HG03460 (cell line): ENCODE measurements around the gene CEBPA.

Experiments used
- ATAC-seq: cut with Tn5 transposase; IDR thresholded peaks from one replicate; pipeline ENCODE4 v1.9.1; 2021; ENCODE audit not compliant: unreplicated experiment

The CEBPA gene

DNA sequence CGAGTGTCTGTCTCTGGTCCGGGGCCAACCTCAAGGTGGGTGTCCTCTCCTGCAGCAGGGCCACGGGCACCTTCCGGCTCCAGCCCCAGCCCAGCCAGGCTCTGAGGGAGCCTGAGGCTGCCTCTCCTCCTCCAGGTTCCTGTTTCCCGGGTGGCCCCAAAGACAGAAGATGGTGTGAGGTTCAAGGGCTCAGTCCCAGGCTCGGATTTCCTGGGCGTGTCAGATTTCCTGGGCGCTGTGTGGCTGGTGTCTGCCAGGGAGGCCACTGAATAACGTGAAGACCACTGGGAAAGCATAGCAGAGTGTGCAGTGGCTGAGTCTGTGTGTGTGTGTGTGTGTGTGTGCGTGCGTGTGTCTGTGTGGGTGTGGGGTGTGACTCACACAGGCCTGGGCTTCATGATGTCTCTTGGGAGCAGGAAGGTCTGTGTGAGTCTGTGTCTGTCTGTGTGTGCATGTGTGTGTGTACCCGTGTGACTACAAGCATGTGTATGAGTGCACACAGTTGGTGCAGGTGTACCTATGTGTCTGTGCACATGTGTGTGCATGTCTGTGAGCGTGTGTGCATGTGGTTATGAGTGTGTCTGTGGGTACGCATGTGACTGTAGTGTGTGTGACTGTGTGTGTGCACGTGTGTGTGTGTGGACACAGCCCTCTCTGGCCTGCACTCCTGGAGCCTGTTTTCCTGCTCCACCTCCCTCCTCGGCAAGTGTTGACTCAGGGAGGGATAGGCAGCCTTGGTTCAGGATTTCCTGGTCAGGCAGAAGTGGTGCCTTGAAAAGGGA is 28.3 kb downstream of the CEBPA start:
- no peak for ATAC-seq

DNA sequence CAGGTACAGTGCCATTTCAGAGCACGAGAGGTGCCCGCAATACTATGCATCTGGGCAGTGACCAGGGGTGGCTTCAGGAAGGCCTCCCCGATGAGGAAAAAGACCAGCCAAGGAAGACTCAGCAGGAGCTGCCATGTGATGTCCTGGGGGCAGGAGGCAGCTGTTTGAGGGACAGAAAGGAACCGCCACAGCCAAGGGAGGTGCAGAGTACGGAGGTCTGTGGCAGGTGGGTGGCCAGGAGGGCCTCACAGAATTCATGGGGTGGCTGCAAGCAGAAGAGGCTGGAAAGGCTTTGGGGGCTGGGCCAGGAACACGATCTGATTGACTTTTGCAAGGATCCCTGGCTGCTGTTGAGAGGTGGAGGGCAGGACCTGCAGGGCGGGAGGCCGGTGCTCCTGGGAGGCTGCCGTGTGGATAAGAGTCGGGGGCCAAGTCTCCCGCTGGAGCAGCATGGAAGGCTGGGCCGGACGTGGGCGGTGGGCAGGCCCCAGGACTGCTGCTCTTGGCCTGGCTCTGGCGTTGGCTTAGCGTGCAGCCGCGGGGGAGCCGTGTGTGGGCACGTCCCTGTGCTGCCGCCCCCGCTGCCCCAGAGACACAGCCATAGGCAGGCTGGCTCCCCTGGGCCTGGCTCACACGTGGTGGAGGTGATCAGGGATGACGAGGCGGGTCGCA is 29.1 kb downstream of the CEBPA start:
- no peak for ATAC-seq

- no peak for ATAC-seq
Measured at GRCh38 chr19:33271246-33272021, 30.9 kb downstream of the CEBPA start.

- ATAC-seq: no peak
Measured at GRCh38 chr19:33270769-33271168, 31.6 kb downstream of the CEBPA start.

DNA sequence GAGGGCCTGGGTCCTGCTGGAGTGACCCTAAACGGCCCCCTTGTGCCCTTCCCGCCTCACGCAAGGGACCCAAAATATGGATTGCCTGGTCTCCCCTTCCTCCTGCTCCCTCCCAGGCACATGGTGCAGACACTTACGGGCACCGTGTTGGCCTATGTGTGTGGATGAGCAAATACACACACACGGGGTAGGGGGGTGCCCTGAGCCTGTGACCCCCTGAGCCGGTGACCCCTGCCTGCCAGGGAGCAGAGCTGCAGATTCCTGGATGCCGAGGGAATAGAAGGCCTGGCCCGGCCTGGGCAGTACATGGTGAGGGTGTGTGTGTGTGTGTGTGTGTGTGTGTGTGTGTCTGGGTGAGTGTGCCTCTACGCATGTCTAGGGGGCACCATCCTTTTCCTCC is 33.3 kb downstream of the CEBPA start:
- ATAC-seq: no peak

- ATAC-seq: no peak
Measured at GRCh38 chr19:33268162-33268991, 34.0 kb downstream of the CEBPA start.

DNA sequence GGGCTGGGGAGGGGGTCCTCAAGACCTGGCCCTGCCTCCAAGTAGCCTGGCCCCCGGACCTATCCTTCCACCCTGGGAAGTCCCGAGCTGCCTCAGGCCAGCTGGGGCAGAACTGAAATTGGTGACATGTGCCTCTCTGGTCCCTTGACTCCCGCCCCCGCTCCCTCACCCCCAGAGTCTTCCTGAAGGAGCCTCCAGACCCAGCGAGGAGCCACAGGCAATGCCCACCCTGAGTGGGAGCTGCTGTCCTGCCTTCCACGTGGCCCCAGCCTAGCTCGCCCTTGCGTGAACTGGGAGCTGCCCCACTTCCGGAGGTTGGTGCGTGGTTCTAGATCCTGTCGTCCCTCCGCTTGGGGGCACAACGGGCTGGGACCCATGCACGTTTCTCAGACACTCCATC is 34.6 kb downstream of the CEBPA start:
- no peak for ATAC-seq

- no peak for ATAC-seq
Measured at GRCh38 chr19:33266974-33267484, 35.3 kb downstream of the CEBPA start.

DNA sequence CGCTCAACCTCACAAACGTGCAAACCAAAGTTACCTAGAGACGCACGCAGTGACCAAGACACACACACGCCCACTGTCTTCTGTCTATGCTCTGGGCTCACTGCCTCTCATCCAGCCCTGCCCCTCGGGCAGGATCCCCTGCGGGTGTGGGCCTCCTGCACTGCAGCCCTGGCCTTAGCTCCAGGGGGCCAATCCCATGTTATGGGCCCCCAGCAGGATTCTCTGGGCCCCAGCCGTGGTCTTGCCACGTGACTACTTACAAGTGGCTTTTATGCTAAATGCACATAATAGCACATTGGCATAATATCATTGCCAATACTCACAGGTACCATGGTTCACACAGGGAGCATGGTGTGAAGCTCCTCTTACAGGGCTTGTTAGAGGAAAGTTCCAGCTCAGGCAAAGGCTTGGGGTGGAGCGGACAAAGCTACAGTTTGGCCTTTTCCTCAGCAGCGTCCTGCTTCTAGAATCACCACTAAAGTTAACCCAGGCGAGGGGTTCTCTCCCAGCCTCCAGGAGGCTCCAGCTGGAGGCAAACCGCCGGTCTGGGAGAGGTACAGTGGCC is 37.4 kb downstream of the CEBPA start:
- ATAC-seq: no peak

GRCh38 chr19:33263325-33264023 is 38.9 kb downstream of the CEBPA start:
- ATAC-seq: no peak

- no peak for ATAC-seq
Measured at GRCh38 chr19:33261511-33262189, 40.7 kb downstream of the CEBPA start.

GRCh38 chr19:33260628-33261418 is 41.5 kb downstream of the CEBPA start:
- no peak for ATAC-seq

- no peak for ATAC-seq
Measured at GRCh38 chr19:33259539-33259938, 42.8 kb downstream of the CEBPA start.

DNA sequence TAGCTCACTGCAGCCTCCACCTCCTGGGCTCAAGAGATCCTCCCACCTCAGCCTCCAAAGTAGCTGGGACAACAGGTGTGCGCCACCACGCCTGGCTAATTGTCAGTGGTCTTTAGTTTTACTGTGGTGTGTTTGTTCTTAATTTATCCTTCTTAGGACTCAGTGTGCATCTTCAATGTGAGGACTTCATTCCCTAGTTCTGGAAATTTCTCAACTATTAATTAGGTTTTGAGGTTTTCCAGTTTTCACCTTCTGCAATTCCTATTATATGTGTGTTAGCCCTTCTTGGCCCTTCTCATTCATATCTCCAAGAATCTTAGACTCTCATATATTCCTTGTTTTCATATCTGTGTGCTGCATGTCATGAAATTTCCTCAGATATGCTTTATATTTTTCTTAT is 44.5 kb downstream of the CEBPA start:
- ATAC-seq: no peak

DNA sequence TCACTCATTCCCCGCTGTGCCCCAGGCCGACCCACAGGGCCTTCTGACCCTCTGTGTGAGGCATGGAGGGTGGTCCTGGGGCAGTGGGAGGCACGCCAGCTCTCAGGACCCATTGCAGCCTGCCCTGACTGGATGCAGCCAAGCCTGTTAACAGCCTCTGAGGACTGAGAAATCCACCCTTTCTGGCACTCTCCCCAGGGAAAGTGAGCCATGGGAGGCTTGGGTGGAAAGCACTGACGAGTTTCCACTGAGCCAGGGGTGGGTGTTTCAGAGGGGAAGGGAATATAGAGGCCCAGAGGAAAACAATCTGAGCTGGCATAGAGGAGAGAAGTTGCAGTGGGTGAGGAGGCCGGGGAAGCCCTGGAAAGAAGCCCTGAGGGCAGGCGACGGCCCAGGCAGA is 46.1 kb downstream of the CEBPA start:
- no peak for ATAC-seq

- ATAC-seq: no peak
Measured at GRCh38 chr19:33255781-33256180, 46.6 kb downstream of the CEBPA start.

DNA sequence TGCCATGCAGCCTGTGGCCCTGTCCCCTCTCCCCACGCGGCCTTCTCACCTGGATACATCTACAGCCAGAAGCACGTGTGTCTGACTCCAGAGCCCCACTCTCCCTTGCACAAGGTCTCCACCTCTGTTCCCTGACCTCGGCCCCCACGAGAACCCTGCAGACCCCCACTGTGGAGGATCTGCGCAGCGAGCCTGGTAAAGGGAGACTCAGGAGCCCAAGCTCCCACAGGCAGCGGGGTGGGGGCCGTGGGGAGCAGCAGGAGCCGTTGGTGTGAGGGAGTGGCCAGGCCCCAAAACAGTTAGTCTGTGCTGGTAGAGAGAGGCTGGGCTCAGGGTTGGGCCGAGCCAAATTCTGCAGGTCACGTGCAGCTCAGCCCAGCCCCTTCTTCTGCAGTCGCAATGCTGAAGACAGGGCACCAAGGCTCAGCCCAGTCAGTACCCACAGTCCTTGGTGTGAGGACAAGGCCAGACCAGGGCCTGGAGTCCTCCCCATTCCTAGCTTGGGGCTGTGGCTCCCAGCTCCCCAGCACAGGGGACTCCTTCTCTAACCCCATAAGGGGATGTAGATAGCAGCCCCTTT is 48.0 kb downstream of the CEBPA start:
- ATAC-seq: no peak

GRCh38 chr19:33252971-33253370 is 49.4 kb downstream of the CEBPA start:
- no peak for ATAC-seq
